IMR-90 (cell line): ENCODE results near the gene OR4K2.

Experiments used
- CEBPB ChIP-seq: IDR thresholded peaks from 2 replicates; pipeline ENCODE4 v1.6.1; 2012; ENCODE audit warnings: low read depth, low read length, improper control_type of control experiment
- CTCF ChIP-seq: conservative IDR thresholded peaks from 2 replicates; pipeline ENCODE4 v1.5.1; 2012; ENCODE audit warnings: mild to moderate bottlenecking, low read depth, low read length, improper control_type of control experiment
- FOS ChIP-seq: fragments of 150-350 bp; IDR thresholded peaks from 2 replicates; pipeline ENCODE4 v1.6.1; 2016; ENCODE audit warnings: low read depth, low read length
- MAFK ChIP-seq: IDR thresholded peaks from 2 replicates; pipeline ENCODE4 v1.6.1; 2012; ENCODE audit warnings: low read depth, low read length, improper control_type of control experiment
- MAZ ChIP-seq: IDR thresholded peaks from 2 replicates; pipeline ENCODE4 v1.6.1; 2012; ENCODE audit warnings: low read depth, mild to moderate bottlenecking, low read length, improper control_type of control experiment, moderate library complexity, borderline replicate concordance
- MXI1 ChIP-seq: IDR thresholded peaks from 2 replicates; pipeline ENCODE4 v1.6.1; 2012; ENCODE audit warnings: low read depth, mild to moderate bottlenecking, low read length, moderate library complexity, borderline replicate concordance
- NFE2L2 ChIP-seq: fragments of 150-350 bp; IDR thresholded peaks from 2 replicates; pipeline ENCODE4 v1.6.1; 2016; ENCODE audit warnings: low read depth, mild to moderate bottlenecking, low read length
- POLR2A ChIP-seq: IDR thresholded peaks from 2 replicates; pipeline ENCODE4 v1.6.1; 2012; ENCODE audit warnings: mild to moderate bottlenecking, low read depth, low read length
- RAD21 ChIP-seq: IDR thresholded peaks from 2 replicates; pipeline ENCODE4 v1.6.1; 2012; ENCODE audit warnings: low read length, improper control_type of control experiment
- RFX5 ChIP-seq: IDR thresholded peaks from 2 replicates; pipeline ENCODE4 v1.8.0; 2012; ENCODE audit warnings: low read depth, mild to moderate bottlenecking, low read length, moderate library complexity
- SMC3 ChIP-seq: fragments of 150-350 bp; IDR thresholded peaks from 2 replicates; pipeline ENCODE4 v1.6.1; 2016; ENCODE audit warnings: low read depth, mild to moderate bottlenecking, antibody characterized with exemption, low read length, moderate library complexity
- TF ChIP-seq, protein P1 (sequence below): fragments of 150-350 bp; IDR thresholded peaks from 2 replicates; pipeline ENCODE4 v1.6.1; 2016; ENCODE audit warnings: low read depth, mild to moderate bottlenecking, low read length, moderate library complexity, borderline replicate concordance

- TF ChIP-seq POLR2A (no peak), MAFK (no peak), CTCF (no peak), RAD21 (no peak), RFX5 (no peak), SMC3 (no peak), NFE2L2 (no peak), CEBPB (no peak), MAZ (no peak), FOS (no peak), MXI1 (no peak)
- TF ChIP-seq, protein P1, sequence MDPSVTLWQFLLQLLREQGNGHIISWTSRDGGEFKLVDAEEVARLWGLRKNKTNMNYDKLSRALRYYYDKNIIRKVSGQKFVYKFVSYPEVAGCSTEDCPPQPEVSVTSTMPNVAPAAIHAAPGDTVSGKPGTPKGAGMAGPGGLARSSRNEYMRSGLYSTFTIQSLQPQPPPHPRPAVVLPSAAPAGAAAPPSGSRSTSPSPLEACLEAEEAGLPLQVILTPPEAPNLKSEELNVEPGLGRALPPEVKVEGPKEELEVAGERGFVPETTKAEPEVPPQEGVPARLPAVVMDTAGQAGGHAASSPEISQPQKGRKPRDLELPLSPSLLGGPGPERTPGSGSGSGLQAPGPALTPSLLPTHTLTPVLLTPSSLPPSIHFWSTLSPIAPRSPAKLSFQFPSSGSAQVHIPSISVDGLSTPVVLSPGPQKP = no peak
Observed at GRCh38 chr14:19851365-19851764, 23.6 kb upstream of the OR4K2 start.
